ENCODE data around the gene KATNIP. TPM values are rescaled to one million over a fixed set of nuclear protein-coding genes. Genes with fewer than 3 reads are reported as not detected.

Gene KATNIP
- total RNA-seq, 1 experiment from 2014 or later, result 19.0 TPM

GRCh38 chr16:27538528-27538927 is 11.4 kb upstream of the KATNIP start:
- Histone ChIP-seq H3K79me2 (ENCODE audit: low read length) (no peaks in the 10 kb centered on the region), H3K9me2 (replicated peaks; ENCODE audit: low read length) (no peaks in the 10 kb centered on the region), H3K9me3 (ENCODE audit: low read length) (no peaks in the 10 kb centered on the region), H3K27me3 (ENCODE audit: low read length) (no peaks in the 10 kb centered on the region), H3F3A (ENCODE audit: low read length, unreplicated experiment) (no peaks in the 10 kb centered on the region), H3K4me2 (ENCODE audit: low read length) (no peak overlapping the region), H2AFZ (ENCODE audit: low read length) (no peak overlapping the region), H3K4me3 (ENCODE audit: low read length) (no peak overlapping the region), H3K36me3 (ENCODE audit: low read depth, low read length) (peaks cover 25% of the 10 kb centered on the region), H3K4me1 (ENCODE audit: insufficient read depth, low read length) (no peaks in the 10 kb centered on the region), H4K20me1 (ENCODE audit: low read length) (no peaks in the 10 kb centered on the region), H3K27ac (ENCODE audit: low read length) (no peak overlapping the region), H3K9ac (ENCODE audit: low read length) (no peak overlapping the region)
- TF ChIP-seq EZH2 (IDR thresholded peaks at IDR 0.05; ENCODE audit: low read length, unreplicated experiment) (no peak), EZH2phosphoT487 (IDR thresholded peaks at IDR 0.05; ENCODE audit: borderline replicate concordance, low read length) (no peak)
- TF ChIP-seq, protein P1, sequence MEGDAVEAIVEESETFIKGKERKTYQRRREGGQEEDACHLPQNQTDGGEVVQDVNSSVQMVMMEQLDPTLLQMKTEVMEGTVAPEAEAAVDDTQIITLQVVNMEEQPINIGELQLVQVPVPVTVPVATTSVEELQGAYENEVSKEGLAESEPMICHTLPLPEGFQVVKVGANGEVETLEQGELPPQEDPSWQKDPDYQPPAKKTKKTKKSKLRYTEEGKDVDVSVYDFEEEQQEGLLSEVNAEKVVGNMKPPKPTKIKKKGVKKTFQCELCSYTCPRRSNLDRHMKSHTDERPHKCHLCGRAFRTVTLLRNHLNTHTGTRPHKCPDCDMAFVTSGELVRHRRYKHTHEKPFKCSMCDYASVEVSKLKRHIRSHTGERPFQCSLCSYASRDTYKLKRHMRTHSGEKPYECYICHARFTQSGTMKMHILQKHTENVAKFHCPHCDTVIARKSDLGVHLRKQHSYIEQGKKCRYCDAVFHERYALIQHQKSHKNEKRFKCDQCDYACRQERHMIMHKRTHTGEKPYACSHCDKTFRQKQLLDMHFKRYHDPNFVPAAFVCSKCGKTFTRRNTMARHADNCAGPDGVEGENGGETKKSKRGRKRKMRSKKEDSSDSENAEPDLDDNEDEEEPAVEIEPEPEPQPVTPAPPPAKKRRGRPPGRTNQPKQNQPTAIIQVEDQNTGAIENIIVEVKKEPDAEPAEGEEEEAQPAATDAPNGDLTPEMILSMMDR (conservative IDR thresholded peaks at IDR 0.05; ENCODE audit: low read depth, low read length), result no peak
- ATAC-seq, result no peak
- BruUV-seq (replicated peaks), result no TSS peak
- POLR2A ChIA-PET (ENCODE audit: unreplicated experiment), result no interaction called here
- intact Hi-C loops (cut with micrococcal nuclease), result no loop called here
- CTCF ChIA-PET, result no interaction called here
- no peak for DNase-seq

- Histone ChIP-seq H3K4me1 (ENCODE audit: insufficient read depth, low read length) (no peaks in the 10 kb centered on the region), H3K9me2 (replicated peaks; ENCODE audit: low read length) (no peaks in the 10 kb centered on the region), H3K9ac (ENCODE audit: low read length) (no peak overlapping the region), H3K9me3 (ENCODE audit: low read length) (no peaks in the 10 kb centered on the region), H2AFZ (ENCODE audit: low read length) (no peak overlapping the region), H3K36me3 (ENCODE audit: low read depth, low read length) (peaks cover 29% of the 10 kb centered on the region), H3F3A (ENCODE audit: low read length, unreplicated experiment) (no peaks in the 10 kb centered on the region), H3K27ac (ENCODE audit: low read length) (no peak overlapping the region), H4K20me1 (ENCODE audit: low read length) (no peaks in the 10 kb centered on the region), H3K4me2 (ENCODE audit: low read length) (no peak overlapping the region), H3K79me2 (ENCODE audit: low read length) (no peaks in the 10 kb centered on the region), H3K27me3 (ENCODE audit: low read length) (no peaks in the 10 kb centered on the region), H3K4me3 (ENCODE audit: low read length) (no peak overlapping the region)
- TF ChIP-seq, protein P1 (conservative IDR thresholded peaks at IDR 0.05; ENCODE audit: low read depth, low read length), result no peak
- TF ChIP-seq EZH2 (IDR thresholded peaks at IDR 0.05; ENCODE audit: low read length, unreplicated experiment) (no peak), EZH2phosphoT487 (IDR thresholded peaks at IDR 0.05; ENCODE audit: borderline replicate concordance, low read length) (no peak)
- BruUV-seq (replicated peaks), result no TSS peak
- DNase-seq (no peak), ATAC-seq (no peak)
- ChIA-PET POLR2A (ENCODE audit: unreplicated experiment) (no interaction called here), CTCF (no interaction called here)
- intact Hi-C loops (cut with micrococcal nuclease), result no loop called here
Observed at GRCh38 chr16:27539120-27539519, 10.8 kb upstream of the KATNIP start.

DNA sequence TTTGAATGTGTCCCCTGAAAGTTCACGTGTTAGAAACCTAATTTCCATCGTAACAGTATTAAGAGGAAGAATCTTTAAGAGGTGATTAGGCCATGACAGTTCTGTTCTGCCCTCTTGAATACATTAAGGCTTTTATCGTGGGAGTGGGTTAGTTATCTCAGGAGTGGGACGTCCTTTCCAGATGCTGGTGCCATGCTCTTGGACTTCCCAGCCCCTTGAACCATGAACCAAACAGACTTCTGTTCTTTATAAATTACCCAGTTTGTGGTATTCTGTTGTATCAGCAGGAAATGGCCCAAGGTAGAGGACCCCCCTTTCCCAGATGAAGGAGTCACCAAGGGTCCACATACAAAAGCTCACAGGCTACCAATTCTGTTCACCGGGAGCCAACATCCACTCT is 10.3 kb upstream of the KATNIP start:
- Histone ChIP-seq H4K20me1 (ENCODE audit: low read length) (no peaks in the 10 kb centered on the region), H3F3A (ENCODE audit: low read length, unreplicated experiment) (no peaks in the 10 kb centered on the region), H3K9me3 (ENCODE audit: low read length) (no peaks in the 10 kb centered on the region), H2AFZ (ENCODE audit: low read length) (no peak overlapping the region), H3K79me2 (ENCODE audit: low read length) (no peaks in the 10 kb centered on the region), H3K4me3 (ENCODE audit: low read length) (no peak overlapping the region), H3K27ac (ENCODE audit: low read length) (no peak overlapping the region), H3K4me2 (ENCODE audit: low read length) (no peak overlapping the region), H3K9me2 (replicated peaks; ENCODE audit: low read length) (no peaks in the 10 kb centered on the region), H3K36me3 (ENCODE audit: low read depth, low read length) (peaks cover 29% of the 10 kb centered on the region), H3K9ac (ENCODE audit: low read length) (no peak overlapping the region), H3K4me1 (ENCODE audit: insufficient read depth, low read length) (no peaks in the 10 kb centered on the region), H3K27me3 (ENCODE audit: low read length) (no peaks in the 10 kb centered on the region)
- BruUV-seq (replicated peaks), result no TSS peak
- no peak for DNase-seq
- intact Hi-C loops (cut with micrococcal nuclease), result no loop called here
- ChIA-PET CTCF (no interaction called here), POLR2A (ENCODE audit: unreplicated experiment) (no interaction called here)
- ATAC-seq, result no peak
- TF ChIP-seq, protein P1 (conservative IDR thresholded peaks at IDR 0.05; ENCODE audit: low read depth, low read length), result no peak
- TF ChIP-seq EZH2phosphoT487 (IDR thresholded peaks at IDR 0.05; ENCODE audit: borderline replicate concordance, low read length) (no peak), EZH2 (IDR thresholded peaks at IDR 0.05; ENCODE audit: low read length, unreplicated experiment) (no peak)
